Endothelial cell of hepatic sinusoid (primary cell): ENCODE results near the gene RIPOR2.
"Not testable (repeated sequence)": the region's sequence is repeated elsewhere in the genome, so short reads cannot be mapped to it uniquely, and the experiment has no call there.

Experiments
- in situ Hi-C: cut with HindIII; loops from 2 replicates; pipeline ENCODE4 v1.10.0; 2017; ENCODE audit warnings: low sequenced_read_pairs

The RIPOR2 gene

DNA sequence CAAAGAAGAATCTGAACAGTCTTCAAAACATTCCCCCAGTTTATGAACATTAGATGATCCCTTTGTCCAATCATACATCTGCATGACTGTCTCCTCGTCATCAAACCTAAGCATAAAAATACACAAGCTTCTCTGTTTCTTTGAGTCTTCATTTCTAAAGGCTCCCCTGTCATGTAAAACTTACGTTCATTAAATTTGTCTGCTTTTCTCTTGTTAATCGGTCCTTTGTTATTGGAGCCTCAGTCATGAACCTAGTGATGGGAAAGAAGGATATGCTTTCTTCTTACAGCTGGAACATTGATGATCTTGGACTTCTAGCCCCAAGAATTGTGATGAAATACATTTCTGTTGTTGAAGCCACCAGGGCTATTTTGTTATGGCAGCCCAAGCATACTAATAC, 18.0 kb upstream of the RIPOR2 start:
- in situ Hi-C loops: no loop called here

DNA sequence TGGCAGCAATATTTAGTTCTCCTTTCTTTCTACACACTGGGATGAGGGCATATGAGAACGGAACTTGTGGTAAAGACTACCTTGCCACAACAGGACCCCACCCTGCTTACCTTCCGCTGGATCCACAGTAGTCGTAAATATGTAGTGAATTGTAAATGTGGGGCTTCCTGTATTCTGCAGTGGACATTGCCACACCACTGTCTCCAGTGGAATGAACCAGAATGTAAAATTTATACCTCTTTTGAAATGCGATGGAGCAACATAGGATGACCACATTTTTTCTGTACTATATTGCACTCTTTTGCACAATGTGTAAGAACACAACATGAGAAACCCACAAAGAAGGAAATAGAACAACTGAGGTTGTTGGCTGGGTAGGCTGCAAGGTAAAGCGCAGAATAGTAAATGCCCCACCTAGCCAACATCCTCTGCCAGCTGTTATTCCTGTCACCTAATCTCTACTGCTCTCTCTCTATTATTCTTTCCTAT, 16.1 kb upstream of the RIPOR2 start:
- in situ Hi-C loops: no loop called here

DNA sequence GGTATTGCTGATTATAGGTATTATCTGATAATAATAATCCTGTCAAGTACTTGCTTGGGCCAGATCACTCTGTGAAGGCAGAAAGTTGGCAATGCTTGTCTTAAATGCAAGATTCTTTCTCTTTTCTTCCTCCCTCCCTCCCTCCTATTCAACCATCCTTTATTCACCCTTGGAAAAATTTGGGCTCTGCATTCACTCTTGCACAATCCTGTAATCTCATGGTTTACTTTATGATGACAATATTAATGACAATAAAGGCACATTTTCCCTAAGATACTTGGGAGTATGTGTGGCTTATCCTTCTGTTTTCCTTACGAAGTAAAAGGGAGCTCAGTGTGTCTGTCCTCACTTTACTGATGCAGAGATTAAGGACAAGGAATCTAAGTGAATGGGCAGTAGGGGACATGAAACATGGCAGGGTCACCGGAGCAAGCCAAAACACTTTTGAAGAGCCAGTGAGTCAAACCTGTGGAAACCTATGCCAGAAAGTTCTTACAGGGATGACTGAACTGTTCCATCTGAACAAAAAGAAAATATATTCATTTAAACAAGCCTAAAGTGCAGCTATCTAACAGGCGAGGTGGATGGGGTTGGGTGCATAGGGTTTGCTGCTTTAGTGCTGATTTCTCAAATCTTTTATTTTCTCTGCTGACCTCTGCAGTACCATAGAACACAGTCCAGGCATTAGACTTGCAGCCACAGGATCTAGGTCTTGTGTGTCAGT, 14.6 kb upstream of the RIPOR2 start:
- in situ Hi-C loops: no loop called here

DNA sequence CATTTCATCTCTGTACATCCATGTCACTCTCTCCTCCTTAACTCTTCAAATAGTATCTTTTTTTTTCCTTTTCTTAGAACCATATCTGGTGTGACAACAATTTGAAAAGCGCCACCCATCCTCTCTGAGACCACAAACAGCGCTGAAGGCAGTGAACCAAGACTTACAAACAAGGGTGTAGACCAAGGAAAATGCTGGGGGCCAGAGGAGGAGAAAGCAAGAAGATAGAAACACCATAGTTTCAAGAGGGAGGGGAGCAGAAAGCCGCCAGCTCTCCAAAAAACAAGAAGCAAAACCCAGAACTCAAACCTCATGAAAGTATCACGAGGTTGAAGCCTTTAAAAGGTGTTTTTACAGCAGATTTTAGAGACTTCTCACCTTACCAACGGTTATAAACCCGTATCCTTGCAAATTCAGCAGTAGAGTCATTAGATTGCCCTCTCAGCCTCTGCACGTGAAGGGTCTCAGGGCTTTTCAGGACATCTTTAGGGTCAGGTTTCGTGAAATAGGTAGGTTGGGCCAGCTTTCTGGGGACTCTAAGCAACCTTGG, 13.3 kb upstream of the RIPOR2 start:
- in situ Hi-C loops: no loop called here

DNA sequence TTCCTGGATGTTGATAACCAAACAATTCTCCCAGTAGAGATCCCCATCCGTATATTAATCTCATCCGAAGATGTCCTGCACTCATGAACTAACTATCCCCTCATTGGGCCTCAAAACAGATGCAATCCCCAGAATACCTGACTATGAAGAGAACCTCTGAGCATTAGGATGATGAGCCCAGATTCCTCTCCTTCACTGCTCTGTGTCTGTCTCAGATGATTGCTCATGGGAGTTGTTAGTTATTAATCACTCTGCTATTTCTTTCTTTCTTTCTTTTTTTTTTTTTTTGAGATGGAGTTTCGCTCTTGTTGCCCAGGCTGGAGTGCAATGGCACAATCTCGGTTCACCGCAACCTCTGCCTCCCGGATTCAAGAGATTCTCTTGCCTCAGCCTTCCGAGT, 12.5 kb upstream of the RIPOR2 start:
- in situ Hi-C loops: not testable (repeated sequence)

DNA sequence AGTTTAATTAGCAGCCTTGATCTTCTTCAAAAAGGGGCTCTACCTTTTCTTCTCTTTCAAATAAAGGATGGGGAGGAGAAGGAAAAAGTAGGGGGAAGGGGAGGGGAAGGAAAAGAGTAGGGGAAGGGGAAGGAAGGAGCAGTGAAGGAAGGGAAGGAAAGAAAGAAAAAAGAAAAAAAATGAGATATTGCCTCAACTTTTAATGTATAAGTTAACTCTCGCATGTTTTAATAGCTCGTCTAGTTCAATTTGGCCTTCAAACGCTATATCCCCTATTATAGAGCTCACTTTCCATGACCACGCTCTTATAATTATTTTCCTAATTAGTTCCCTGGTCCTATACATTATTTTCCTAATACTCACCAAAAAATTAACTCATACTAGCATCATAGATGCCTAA, 11.9 kb upstream of the RIPOR2 start:
- in situ Hi-C loops: no loop called here

DNA sequence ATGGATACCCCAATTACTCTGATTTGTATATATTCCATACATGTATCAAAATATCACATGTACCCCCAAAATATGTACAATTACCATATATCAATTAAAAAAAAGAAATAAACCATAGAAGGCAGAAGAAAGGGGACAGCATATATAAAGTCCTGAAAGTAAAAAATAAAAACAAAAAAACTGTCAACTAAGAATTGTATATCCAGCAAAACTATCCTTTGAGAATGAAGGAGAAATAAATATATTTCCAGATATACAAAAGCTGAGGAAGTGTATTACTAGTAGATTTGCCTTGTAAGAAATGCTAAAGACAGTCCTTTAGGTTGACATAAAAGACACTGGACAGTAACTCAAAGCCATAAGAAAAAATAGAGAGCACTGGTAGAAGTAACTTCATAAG, 9.3 kb upstream of the RIPOR2 start:
- in situ Hi-C loops: no loop called here

DNA sequence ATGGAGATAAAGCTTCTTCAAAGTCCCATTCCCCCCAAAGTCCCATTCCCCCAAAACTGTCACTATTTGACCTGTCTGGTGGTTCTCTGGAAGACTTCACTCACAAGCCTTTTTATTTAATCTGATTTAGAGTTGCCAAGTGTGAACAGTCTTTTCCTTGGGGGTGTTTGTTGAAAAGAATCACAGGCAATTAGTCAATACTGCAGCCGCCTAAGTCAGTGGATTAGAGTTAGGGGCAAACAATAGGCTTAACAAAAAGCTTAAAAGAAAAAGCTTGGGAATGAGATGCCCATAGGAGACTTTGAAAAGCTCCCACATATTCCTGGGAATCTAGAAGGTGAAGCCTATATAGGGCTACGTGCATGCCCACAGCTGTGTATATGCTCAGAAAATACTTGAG, 8.0 kb upstream of the RIPOR2 start:
- in situ Hi-C loops: no loop called here

DNA sequence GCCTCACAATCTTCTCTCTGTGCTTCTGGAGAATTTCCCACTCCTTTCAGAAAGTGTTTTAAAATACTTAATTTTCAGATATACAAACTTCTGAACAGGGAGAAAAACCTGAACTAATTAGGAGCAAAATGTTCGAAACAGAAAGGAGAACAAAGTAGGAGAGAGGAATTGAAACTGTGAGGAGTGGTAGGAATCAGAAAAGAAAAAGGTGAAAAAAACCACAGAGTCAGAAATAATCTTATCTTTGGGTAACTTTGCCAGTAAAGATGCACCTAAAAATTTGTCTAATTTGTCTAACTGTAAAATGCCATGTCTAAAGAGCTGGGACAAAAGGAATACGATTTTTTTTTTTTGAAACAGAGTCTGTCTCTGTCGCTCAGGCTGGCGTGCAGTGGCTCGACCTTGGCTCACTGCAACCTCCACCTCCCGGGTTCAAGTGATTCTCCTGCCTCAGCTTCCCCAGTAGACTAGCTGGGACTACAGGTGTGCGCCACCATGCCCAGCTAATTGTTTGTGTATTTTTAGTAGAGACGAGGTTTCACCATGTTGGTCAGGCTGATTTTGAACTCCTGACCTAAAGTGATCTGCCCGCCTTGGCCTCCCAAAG, 4.7 kb upstream of the RIPOR2 start:
- in situ Hi-C loops: no loop called here

DNA sequence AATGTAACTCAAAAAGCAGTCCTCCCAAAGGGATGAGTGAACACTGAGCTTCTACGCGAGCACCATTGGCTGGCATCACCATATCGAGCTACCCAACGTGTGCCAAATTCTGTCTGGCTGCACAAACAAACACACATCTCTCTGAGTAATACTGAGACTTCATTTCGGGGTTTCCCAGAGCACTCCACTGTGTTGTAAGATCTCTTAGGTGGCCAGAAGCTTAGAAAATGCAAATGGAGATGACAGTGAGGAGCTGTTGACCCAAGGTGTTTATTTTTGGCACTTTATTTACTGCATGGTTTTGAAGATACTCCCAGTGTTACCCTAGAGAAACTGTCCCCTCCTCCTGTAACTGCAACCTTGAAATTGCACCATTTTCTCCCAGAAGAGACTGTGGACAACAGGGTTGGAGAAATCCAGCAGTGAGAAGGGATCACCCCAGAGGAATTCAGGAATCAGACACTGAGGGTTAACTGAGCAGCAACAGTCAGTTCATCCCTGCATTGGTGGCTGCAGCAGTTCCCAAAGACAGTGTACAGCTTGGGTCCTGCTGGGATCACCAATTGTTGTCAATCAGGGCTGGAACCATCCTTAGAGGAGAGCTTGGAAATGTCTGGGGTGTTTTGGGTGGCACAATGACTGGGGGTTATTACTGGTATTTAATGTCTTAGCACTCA, 1.0 kb upstream of the RIPOR2 start:
- in situ Hi-C loops: no loop called here

DNA sequence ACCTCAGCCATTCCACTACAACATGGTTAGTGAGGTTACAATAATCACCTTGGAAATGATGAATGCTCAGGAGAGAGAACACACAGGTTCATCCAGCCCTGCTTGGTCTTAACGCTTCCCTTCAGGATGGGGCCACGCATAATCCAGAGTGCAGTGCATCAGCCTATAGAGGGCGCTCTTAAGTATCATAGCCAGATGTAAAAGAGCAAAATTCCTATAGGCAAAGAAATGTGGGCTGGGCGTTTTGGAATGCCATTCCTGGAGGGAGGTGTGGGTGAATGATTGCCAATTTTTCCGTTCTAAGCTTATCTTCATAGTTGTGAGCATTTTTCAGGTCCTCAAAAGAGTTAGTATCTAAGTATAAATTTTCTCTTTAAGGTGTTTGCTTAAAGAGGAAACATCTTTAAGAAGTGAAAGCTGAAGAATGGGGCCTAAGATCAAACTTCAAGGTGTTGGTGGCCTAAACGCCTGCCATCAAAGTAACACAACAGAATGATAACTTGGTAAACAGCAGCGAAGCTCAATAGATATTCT, 1.8 kb downstream of the RIPOR2 start:
- in situ Hi-C loops: no loop called here

DNA sequence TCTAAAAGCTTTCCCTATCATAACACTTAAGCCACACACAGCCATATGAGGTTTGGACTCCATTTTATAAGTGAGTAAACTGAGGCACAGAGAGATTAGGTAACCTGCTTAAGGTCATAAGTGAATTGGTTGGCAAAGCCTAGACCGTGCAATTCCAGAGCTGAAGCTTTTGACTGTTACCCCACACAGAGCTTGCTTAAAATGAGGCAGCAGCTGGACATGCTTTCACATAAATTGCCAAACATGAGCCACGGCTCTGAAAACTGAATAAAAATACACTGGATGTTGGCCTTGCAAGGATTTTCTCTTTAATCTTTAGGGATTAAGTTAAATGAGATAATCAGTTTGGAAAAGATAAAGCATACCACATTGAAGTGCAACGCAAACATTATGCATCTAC, 2.5 kb downstream of the RIPOR2 start:
- in situ Hi-C loops: no loop called here

DNA sequence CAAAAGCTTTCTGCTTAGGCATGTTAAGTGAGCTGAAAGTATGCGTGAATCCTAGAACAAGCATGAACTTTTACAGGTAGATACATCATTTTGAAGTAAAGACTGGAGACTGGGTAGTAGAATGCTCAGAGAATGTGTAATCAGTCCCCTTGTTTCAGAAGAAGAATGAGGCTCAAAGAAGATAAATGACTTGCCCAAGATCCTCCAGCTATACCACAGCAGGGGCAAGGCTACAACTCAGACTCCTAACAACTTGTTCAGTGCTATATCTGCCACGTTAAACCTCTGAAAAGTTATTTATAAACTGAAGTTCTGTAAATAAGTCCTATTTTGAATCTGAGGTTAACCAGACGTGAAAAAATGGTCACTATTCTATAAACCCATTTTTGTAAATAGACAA, 2.9 kb downstream of the RIPOR2 start:
- in situ Hi-C loops: no loop called here

DNA sequence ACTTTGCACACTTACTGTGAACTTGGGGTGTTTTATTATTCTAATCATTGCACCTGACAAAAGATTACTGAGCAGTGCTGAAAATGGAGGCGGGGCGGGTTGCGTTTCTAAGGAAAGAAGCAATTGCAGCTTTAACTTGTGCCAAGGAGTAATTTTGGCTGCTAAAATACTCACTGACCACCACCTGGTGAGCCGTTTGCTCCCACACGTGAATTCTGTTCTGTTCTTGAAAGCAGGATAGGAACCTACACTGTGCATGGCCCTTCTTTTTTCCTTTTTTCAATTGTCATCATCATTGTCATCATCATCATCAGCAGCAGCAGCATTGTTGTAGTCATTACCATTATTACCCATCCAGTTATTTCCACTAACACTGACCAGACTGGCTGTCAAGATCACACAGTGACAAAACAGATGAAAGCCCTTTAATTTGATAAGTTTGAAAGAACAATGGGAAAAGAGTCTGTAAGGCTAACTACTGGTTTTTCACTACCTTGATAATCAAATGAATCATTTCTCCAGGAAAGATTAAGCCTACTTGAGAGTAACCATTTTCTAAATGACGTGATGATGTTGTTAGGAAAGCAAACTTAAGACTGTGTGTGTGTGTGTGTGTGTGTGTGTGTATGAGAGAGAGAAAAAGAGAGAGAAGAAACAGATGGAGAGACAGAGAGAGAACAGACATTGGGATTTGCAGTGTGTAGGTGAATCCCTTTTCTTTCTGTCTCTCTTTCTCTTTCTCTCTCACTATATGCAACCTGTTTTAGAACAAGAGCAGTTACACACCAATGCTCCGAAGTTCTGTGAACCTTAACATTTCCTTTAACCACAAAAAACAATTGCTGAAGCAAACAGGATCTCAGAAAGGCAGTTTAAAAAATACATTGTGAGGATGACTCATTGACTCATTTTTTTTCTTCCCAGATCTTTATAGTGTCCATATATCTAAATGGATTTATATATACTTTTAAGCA, 3.8 kb downstream of the RIPOR2 start:
- in situ Hi-C loops: no loop called here

DNA sequence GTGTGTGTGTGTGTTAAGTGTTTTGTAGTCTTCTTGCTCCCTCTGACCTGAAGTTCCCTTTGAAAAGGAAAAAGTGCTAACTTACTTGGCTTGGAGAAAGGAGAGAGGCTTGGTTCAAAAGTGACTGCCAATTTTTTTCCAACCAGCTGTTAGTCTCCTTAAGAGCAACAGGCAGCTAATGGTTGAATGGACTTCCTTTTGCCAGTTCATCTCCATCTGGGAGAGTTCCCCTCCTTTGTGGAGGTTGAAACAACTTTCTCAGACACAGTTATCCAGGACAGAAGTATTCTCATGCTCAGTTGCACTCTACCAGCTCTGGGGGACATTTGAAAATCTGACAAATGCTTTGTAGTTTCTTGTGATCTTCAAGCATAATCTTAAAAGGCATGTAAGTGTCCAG, 4.5 kb downstream of the RIPOR2 start:
- in situ Hi-C loops: no loop called here

DNA sequence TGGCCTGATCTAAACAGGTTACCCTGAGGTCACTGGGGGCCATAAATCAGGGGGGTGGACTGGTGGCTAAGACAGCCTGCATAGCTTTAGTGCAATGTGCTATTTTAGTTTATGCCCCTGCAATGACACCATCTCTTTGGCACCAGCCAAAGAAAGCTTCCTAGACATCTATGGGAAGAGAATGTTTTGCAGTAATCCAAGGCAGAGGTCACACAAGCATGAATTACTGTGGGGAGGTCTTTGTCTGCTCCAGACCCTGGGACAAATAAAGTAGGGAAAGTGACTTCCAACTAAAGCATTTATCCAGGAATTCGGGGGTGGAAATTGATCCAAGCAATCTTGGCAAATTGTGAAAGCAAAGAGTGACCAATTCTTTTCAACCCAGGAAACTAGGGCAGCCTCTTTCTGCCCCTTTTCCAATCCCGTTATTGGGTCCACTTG, 5.3 kb downstream of the RIPOR2 start:
- in situ Hi-C loops: no loop called here

DNA sequence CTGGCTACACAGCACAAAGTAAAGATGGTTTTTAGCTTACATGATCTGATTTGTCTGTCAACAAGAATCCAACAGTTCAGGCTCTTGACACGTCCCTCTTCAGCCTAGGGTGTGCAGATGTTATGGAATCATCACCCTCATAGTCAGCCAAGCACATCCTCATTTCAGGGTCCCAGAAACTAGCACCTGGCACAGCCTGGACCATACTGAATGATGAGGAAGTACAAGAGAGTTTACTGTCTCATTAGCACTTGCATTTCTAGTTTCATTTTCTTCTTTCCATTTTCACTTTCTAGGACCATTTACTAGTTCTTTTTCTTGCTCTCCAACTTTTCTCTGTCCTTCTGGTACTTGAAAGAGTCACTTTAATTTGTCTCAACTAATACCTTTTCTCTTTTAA, 6.5 kb downstream of the RIPOR2 start:
- in situ Hi-C loops: no loop called here

DNA sequence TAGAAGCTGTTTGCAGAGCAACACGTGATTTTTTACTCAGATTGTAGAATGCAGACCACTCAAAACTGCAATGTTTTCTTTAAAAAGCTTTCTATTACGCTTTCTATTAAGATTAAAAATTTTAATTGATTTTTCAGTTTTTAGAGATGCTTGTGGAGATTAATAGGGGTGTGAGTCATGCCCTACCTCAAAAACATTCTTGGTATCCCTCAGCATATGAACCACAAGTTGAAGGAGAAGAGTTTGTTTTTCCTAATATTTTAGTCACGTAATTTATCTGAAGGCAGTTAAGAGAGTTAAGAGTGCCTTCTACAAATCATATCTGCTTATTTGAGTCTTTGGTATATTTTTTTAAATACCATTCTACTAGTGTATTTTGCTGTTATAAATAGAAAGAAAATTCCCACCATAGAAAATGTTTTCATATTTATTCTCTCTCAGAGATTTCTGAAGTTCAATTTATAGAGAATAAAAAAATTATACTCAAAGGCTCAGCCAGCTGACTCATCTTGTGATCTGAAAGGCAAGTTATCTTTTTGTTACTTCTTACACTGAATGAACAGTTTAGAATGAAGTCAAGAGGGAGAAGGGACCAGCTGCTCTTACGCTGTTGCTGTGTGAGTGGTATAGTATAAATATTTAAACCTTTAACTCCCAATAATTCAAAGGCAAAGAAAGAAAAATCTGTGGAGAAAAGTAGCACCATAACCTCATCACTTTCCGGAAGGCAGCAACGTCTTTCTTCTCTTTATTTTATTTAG, 7.6 kb downstream of the RIPOR2 start:
- in situ Hi-C loops: no loop called here

DNA sequence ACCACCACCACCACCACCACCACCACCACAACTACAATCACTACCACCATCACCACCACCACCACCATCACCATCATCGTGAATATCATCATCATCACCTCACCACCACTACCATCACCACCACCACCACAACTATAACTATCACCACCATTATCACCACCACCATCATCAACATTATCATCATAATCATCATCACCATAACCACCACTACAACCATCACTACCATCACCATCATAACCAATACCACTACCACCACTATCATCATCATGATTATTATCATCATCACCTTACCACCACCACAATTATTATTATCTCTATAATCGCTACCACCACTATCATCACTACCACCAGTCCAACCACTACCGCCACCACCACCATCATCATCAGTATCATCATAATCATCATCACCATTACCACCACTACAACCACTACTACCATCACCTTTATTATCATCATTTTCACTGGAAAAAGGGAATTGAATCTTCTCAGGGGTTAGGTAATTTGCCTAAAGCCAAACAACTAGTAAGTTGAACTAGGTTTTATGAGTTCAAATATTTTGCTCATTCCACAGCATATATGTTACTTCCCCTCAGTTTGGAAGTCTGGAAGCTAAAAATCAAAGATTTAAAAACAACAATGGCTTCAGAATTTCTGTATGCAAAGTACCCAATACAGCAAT, 8.3 kb downstream of the RIPOR2 start:
- in situ Hi-C loops: no loop called here
